AG04450 (cell line): ENCODE data around the gene BCL10. TPM values are rescaled to one million over a fixed set of nuclear protein-coding genes. Genes with fewer than 3 reads are reported as not detected.
A peak's percentile ranks its signal among the peaks of the same experiment; 100 is the strongest.

Experiments used
- CTCF ChIA-PET: fragments of 300-600, 350-600 bp; formaldehyde crosslinking; extraction: SDS; loops from one replicate; lab custom pipeline; 2022; ENCODE audit warnings: antibody characterized with exemption, inconsistent platforms; lab: Charles Lee
- POLR2A ChIA-PET: fragments of 350-600 bp; formaldehyde crosslinking; extraction: SDS; loops from one replicate; lab custom pipeline; 2021; ENCODE audit warnings: antibody characterized with exemption, inconsistent platforms; lab: Yijun Ruan, JAX
- DNase-seq: peaks from one replicate; pipeline ENCODE4 v3.0.0-alpha.2; 2011; ENCODE audit warnings: low read depth, low spot score
- H3K27ac ChIP-seq: one replicate; pipeline ENCODE4 v1.5.1; 2012; ENCODE audit warnings: low read depth, low read length, control low read depth
- H3K27me3 ChIP-seq: one replicate; pipeline ENCODE4 v1.6.0; 2012; ENCODE audit warnings: low read length; ENCODE audit not compliant: control insufficient read depth, insufficient read depth
- H3K4me3 ChIP-seq: 2 replicates; pipeline ENCODE4 v1.5.1; 2011; ENCODE audit warnings: mild to moderate bottlenecking, low read depth, low read length, control low read depth
- H3K9me3 ChIP-seq: 2 replicates; pipeline ENCODE4 v1.5.1; 2012; ENCODE audit warnings: low read length; ENCODE audit not compliant: control insufficient read depth, insufficient read depth
- polyA plus RNA-seq: library from polyadenylated mRNA; depleted of rRNA; stranded (reverse); fragments of >200 nt; gene quantifications from 2 replicates; pipeline ENCODE4 v1.2.3, GENCODE V29; 2011
- TF ChIP-seq, protein P1 (sequence below): IDR thresholded peaks from 2 replicates; pipeline ENCODE4 v1.5.1; 2011; ENCODE audit warnings: low read depth, low read length, control low read depth, inconsistent platforms

Gene BCL10
- polyA plus RNA-seq, 1 experiment, result 19.4 TPM

DNA sequence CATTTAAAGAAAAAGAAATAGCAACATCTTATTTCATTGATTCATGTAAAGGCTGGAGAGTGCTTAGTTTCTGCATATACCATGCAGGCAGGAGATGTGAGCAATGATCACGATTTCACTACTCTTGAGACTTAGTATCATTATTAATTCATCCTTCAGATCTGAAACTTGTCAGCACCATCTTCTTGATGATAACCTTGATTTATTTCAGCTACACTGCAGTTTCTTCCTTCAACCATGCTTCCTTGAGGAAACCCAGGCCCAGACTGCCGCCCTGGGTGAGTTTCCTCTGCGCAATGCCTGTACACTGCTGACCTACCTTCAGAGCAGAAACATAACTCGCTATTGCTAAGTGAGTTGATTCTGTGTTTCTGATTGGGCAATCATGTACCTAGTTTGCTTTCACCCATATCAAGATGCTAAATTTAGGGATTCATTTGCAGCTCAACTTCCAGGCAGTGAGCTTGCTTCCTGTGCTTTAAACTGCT is 13.5 kb upstream of the BCL10 start:
- no peak overlapping the region for H3K4me3 ChIP-seq
- no peak for DNase-seq
- H3K27me3 ChIP-seq, result no peaks in the 10 kb centered on the region
- ChIA-PET POLR2A (interaction anchor here (0.6 kb wide), 1 partner anchor 8 kb away, joined by 3 read pairs; no protein-coding TSS in a partner anchor), CTCF (no interaction called here)
- TF ChIP-seq, protein P1, sequence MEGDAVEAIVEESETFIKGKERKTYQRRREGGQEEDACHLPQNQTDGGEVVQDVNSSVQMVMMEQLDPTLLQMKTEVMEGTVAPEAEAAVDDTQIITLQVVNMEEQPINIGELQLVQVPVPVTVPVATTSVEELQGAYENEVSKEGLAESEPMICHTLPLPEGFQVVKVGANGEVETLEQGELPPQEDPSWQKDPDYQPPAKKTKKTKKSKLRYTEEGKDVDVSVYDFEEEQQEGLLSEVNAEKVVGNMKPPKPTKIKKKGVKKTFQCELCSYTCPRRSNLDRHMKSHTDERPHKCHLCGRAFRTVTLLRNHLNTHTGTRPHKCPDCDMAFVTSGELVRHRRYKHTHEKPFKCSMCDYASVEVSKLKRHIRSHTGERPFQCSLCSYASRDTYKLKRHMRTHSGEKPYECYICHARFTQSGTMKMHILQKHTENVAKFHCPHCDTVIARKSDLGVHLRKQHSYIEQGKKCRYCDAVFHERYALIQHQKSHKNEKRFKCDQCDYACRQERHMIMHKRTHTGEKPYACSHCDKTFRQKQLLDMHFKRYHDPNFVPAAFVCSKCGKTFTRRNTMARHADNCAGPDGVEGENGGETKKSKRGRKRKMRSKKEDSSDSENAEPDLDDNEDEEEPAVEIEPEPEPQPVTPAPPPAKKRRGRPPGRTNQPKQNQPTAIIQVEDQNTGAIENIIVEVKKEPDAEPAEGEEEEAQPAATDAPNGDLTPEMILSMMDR, result no peak
- peaks cover 3% of the 10 kb centered on the region; the same call in 1 of the 2 replicates for H3K9me3 ChIP-seq
- H3K27ac ChIP-seq, result no peak overlapping the region

DNA sequence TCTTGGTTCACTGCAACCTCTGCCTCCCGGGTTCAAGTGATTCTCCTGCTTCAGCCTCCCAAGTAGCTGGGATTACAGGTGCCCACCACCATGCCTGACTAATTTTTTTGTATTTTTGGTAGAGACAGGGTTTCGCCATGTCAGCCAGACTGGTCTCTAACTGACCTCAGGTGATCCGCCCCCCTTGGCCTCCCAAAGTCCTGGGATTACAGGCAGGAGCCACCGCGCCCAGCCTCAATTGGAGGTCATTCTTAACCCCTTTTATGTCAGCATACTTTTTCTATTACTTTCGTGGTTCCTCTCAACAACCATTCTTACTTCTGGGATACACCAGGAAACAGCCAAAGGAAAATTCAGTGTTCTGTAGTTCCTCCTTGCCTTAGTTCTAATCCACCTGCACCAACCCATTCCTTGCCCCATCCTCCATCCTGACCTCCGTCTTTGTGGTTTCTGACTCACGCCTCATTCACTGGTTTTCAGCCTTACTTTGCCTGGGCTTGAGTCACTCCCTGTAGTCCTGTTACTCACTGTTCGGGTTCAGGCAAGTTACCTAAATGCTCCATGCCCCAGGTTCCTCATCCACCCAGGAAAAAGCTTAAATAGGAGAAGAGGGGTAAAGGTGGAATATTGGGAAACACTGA is 12.9 kb upstream of the BCL10 start:
- POLR2A ChIA-PET, result interaction anchor here (0.6 kb wide), 1 partner anchor 9 kb away, joined by 3 read pairs; no protein-coding TSS in a partner anchor
- CTCF ChIA-PET, result no interaction called here

DNA sequence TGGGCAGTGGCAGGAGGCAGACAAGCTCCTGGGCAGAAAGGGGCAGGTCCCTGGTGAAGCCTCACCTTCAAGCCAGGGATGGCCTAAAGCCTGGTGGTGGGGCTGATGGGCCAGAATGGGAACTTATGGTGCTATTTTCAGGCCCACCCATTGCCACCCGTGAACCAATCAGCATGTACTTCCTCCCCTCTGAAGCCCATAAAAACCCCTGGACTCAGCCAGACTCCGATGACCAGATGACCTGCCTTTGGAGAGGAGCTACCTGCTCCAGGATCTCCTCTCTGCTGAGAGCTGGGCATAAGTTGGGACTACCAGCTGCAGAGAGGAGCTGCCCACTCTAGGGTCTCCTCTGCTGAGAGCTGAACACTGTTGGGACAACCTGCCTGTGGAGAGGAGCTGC is 7.8 kb upstream of the BCL10 start:
- no peak for DNase-seq
- no peak overlapping the region for H3K4me3 ChIP-seq
- TF ChIP-seq, protein P1, result no peak
- H3K27ac ChIP-seq, result no peak overlapping the region
- ChIA-PET CTCF (interaction anchor here (1.4 to 1.7 kb wide), 2 partner anchors 24 to 25 kb away, joined by 3 to 4 read pairs; partner anchors contain the start of gene C1orf52), POLR2A (no interaction called here)
- no peaks in the 10 kb centered on the region for H3K27me3 ChIP-seq
- peaks cover 16% of the 10 kb centered on the region for H3K9me3 ChIP-seq

More for the DNA sequence above, 12.9 kb upstream of the BCL10 start:
- no peak overlapping the region for H3K4me3 ChIP-seq
- H3K9me3 ChIP-seq, result peaks cover 7% of the 10 kb centered on the region
- TF ChIP-seq, protein P1, result no peak
- peak; percentile 79 for DNase-seq
- H3K27me3 ChIP-seq, result no peaks in the 10 kb centered on the region
- no peak overlapping the region for H3K27ac ChIP-seq

DNA sequence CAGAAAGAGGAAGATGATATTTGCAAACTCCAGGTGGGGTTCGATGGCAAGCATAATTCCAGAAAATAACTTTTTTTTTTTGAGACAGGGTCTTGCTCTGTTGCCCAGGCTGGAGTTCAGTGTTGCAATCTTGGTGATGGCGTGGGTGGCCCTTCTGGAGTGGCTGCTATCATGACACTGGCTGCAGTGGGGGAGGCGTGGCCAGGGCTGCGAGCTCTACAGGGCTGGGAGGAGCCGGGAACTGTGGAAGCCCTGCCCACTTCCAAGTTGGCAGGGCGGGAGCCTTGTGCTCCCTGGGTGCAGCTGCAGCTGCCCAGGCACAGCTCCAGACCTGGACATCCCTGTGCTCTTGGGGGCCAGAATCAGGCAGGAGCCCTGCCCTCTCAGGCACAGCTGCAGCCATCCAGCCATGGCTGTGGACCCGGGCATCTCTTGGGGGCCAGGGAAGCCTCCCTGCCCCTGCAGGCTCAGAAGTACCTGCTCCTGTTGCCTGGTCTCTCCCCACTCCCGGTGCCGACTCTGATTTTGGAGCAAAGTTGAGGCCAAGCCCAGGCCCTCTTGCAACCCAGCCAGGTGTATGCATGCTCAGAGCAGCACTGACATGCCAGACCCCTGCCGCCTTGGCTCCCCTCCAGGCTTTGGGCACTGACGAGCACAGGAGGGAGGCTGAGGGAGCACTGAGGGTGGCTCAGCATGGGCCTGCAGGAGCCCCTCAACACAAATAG is 7.2 kb upstream of the BCL10 start:
- H3K27ac ChIP-seq, result no peak overlapping the region
- H3K9me3 ChIP-seq, result peaks cover 16% of the 10 kb centered on the region
- H3K4me3 ChIP-seq, result no peak overlapping the region
- no peak for DNase-seq
- CTCF ChIA-PET, result interaction anchor here (1.4 kb wide), 1 partner anchor 24 kb away, joined by 3 read pairs; no protein-coding TSS in a partner anchor
- no peaks in the 10 kb centered on the region for H3K27me3 ChIP-seq
- POLR2A ChIA-PET, result no interaction called here
- TF ChIP-seq, protein P1, result no peak
